Measurements from ENCODE around the gene NRG3.

NRG3 gene

GRCh38 chr10:82251222-82251906 lies 376.4 kb downstream of the NRG3 start:
- DNase-seq (ENCODE audit: low read depth), result no peak
- H3K9me3 ChIP-seq (ENCODE audit: control insufficient read depth, low read length), result no peaks in the 10 kb centered on the region
- H3K36me3 ChIP-seq (ENCODE audit: control insufficient read depth, insufficient read depth, low read length, severe bottlenecking), result no peaks in the 10 kb centered on the region
- peaks cover 5% of the 10 kb centered on the region for H3K4me1 ChIP-seq (ENCODE audit: control insufficient read depth, insufficient read depth, low read length)
- H3K4me3 ChIP-seq (ENCODE audit: low read length), result no peak overlapping the region
- H3K27me3 ChIP-seq (replicated peaks; ENCODE audit: control insufficient read depth, insufficient read depth, low read length), result no peaks in the 10 kb centered on the region
- H3K9ac ChIP-seq (ENCODE audit: low read length), result no peak overlapping the region

GRCh38 chr10:82252081-82252480 lies 377.1 kb downstream of the NRG3 start:
- Histone ChIP-seq H3K9me3 (ENCODE audit: control insufficient read depth, low read length) (no peaks in the 10 kb centered on the region), H3K4me1 (ENCODE audit: control insufficient read depth, insufficient read depth, low read length) (peaks cover 5% of the 10 kb centered on the region), H3K36me3 (ENCODE audit: control insufficient read depth, insufficient read depth, low read length, severe bottlenecking) (no peaks in the 10 kb centered on the region), H3K9ac (ENCODE audit: low read length) (no peak overlapping the region), H3K27me3 (replicated peaks; ENCODE audit: control insufficient read depth, insufficient read depth, low read length) (no peaks in the 10 kb centered on the region), H3K4me3 (ENCODE audit: low read length) (no peak overlapping the region)
- no peak for DNase-seq (ENCODE audit: low read depth)

GRCh38 chr10:82254237-82254636 lies 379.2 kb downstream of the NRG3 start:
- Histone ChIP-seq H3K36me3 (ENCODE audit: control insufficient read depth, insufficient read depth, low read length, severe bottlenecking) (no peaks in the 10 kb centered on the region), H3K9me3 (ENCODE audit: control insufficient read depth, low read length) (no peaks in the 10 kb centered on the region), H3K9ac (ENCODE audit: low read length) (no peak overlapping the region), H3K27me3 (replicated peaks; ENCODE audit: control insufficient read depth, insufficient read depth, low read length) (no peaks in the 10 kb centered on the region), H3K4me1 (ENCODE audit: control insufficient read depth, insufficient read depth, low read length) (peaks cover 5% of the 10 kb centered on the region), H3K4me3 (ENCODE audit: low read length) (no peak overlapping the region)
- DNase-seq (ENCODE audit: low read depth), result no peak

- H3K9me3 ChIP-seq (ENCODE audit: control insufficient read depth, low read length), result no peaks in the 10 kb centered on the region
- no peak for DNase-seq (ENCODE audit: low read depth)
- H3K36me3 ChIP-seq (ENCODE audit: control insufficient read depth, insufficient read depth, low read length, severe bottlenecking), result no peaks in the 10 kb centered on the region
- H3K9ac ChIP-seq (ENCODE audit: low read length), result no peak overlapping the region
- peaks cover 5% of the 10 kb centered on the region for H3K4me1 ChIP-seq (ENCODE audit: control insufficient read depth, insufficient read depth, low read length)
- H3K4me3 ChIP-seq (ENCODE audit: low read length), result no peak overlapping the region
- H3K27me3 ChIP-seq (replicated peaks; ENCODE audit: control insufficient read depth, insufficient read depth, low read length), result no peaks in the 10 kb centered on the region
Measured at GRCh38 chr10:82256275-82256674, 381.3 kb downstream of the NRG3 start.

- H3K4me3 ChIP-seq (ENCODE audit: low read length), result no peak overlapping the region
- peaks cover 3% of the 10 kb centered on the region for H3K4me1 ChIP-seq (ENCODE audit: control insufficient read depth, insufficient read depth, low read length)
- no peaks in the 10 kb centered on the region for H3K27me3 ChIP-seq (replicated peaks; ENCODE audit: control insufficient read depth, insufficient read depth, low read length)
- no peaks in the 10 kb centered on the region for H3K36me3 ChIP-seq (ENCODE audit: control insufficient read depth, insufficient read depth, low read length, severe bottlenecking)
- H3K9ac ChIP-seq (ENCODE audit: low read length), result no peak overlapping the region
- no peaks in the 10 kb centered on the region for H3K9me3 ChIP-seq (ENCODE audit: control insufficient read depth, low read length)
- DNase-seq (ENCODE audit: low read depth), result no peak
Measured at GRCh38 chr10:82266438-82266837, 391.4 kb downstream of the NRG3 start.

- H3K9me3 ChIP-seq (ENCODE audit: control insufficient read depth, low read length), result no peaks in the 10 kb centered on the region
- H3K4me3 ChIP-seq (ENCODE audit: low read length), result no peak overlapping the region
- H3K27me3 ChIP-seq (replicated peaks; ENCODE audit: control insufficient read depth, insufficient read depth, low read length), result no peaks in the 10 kb centered on the region
- H3K4me1 ChIP-seq (ENCODE audit: control insufficient read depth, insufficient read depth, low read length), result peaks cover 3% of the 10 kb centered on the region
- no peak for DNase-seq (ENCODE audit: low read depth)
- H3K36me3 ChIP-seq (ENCODE audit: control insufficient read depth, insufficient read depth, low read length, severe bottlenecking), result no peaks in the 10 kb centered on the region
- no peak overlapping the region for H3K9ac ChIP-seq (ENCODE audit: low read length)
Measured at GRCh38 chr10:82267014-82267413, 392.0 kb downstream of the NRG3 start.

- peaks cover 3% of the 10 kb centered on the region for H3K4me1 ChIP-seq (ENCODE audit: control insufficient read depth, insufficient read depth, low read length)
- no peak overlapping the region for H3K9ac ChIP-seq (ENCODE audit: low read length)
- H3K27me3 ChIP-seq (replicated peaks; ENCODE audit: control insufficient read depth, insufficient read depth, low read length), result no peaks in the 10 kb centered on the region
- H3K4me3 ChIP-seq (ENCODE audit: low read length), result no peak overlapping the region
- DNase-seq (ENCODE audit: low read depth), result no peak
- H3K9me3 ChIP-seq (ENCODE audit: control insufficient read depth, low read length), result no peaks in the 10 kb centered on the region
- no peaks in the 10 kb centered on the region for H3K36me3 ChIP-seq (ENCODE audit: control insufficient read depth, insufficient read depth, low read length, severe bottlenecking)
Measured at GRCh38 chr10:82267465-82267864, 392.5 kb downstream of the NRG3 start.

GRCh38 chr10:82267960-82268359 lies 393.0 kb downstream of the NRG3 start:
- Histone ChIP-seq H3K27me3 (replicated peaks; ENCODE audit: control insufficient read depth, insufficient read depth, low read length) (no peaks in the 10 kb centered on the region), H3K9me3 (ENCODE audit: control insufficient read depth, low read length) (no peaks in the 10 kb centered on the region), H3K4me1 (ENCODE audit: control insufficient read depth, insufficient read depth, low read length) (peaks cover 3% of the 10 kb centered on the region), H3K9ac (ENCODE audit: low read length) (no peak overlapping the region), H3K4me3 (ENCODE audit: low read length) (no peak overlapping the region), H3K36me3 (ENCODE audit: control insufficient read depth, insufficient read depth, low read length, severe bottlenecking) (no peaks in the 10 kb centered on the region)
- no peak for DNase-seq (ENCODE audit: low read depth)

- Histone ChIP-seq H3K9me3 (ENCODE audit: control insufficient read depth, low read length) (no peaks in the 10 kb centered on the region), H3K4me1 (ENCODE audit: control insufficient read depth, insufficient read depth, low read length) (no peaks in the 10 kb centered on the region), H3K9ac (ENCODE audit: low read length) (no peak overlapping the region), H3K27me3 (replicated peaks; ENCODE audit: control insufficient read depth, insufficient read depth, low read length) (no peaks in the 10 kb centered on the region), H3K4me3 (ENCODE audit: low read length) (no peak overlapping the region), H3K36me3 (ENCODE audit: control insufficient read depth, insufficient read depth, low read length, severe bottlenecking) (no peaks in the 10 kb centered on the region)
- DNase-seq (ENCODE audit: low read depth), result no peak
Measured at GRCh38 chr10:82277591-82277990, 402.6 kb downstream of the NRG3 start.

- no peak for DNase-seq (ENCODE audit: low read depth)
- Histone ChIP-seq H3K4me1 (ENCODE audit: control insufficient read depth, insufficient read depth, low read length) (no peaks in the 10 kb centered on the region), H3K36me3 (ENCODE audit: control insufficient read depth, insufficient read depth, low read length, severe bottlenecking) (no peaks in the 10 kb centered on the region), H3K9ac (ENCODE audit: low read length) (no peak overlapping the region), H3K27me3 (replicated peaks; ENCODE audit: control insufficient read depth, insufficient read depth, low read length) (no peaks in the 10 kb centered on the region), H3K9me3 (ENCODE audit: control insufficient read depth, low read length) (no peaks in the 10 kb centered on the region), H3K4me3 (ENCODE audit: low read length) (no peak overlapping the region)
Measured at GRCh38 chr10:82278401-82279182, 403.6 kb downstream of the NRG3 start.

- DNase-seq (ENCODE audit: low read depth), result no peak
- H3K27me3 ChIP-seq (replicated peaks; ENCODE audit: control insufficient read depth, insufficient read depth, low read length), result no peaks in the 10 kb centered on the region
Measured at GRCh38 chr10:82282782-82283456, 407.9 kb downstream of the NRG3 start.

More at GRCh38 chr10:82282782-82283456, 407.9 kb downstream of the NRG3 start:
- Histone ChIP-seq H3K4me1 (ENCODE audit: control insufficient read depth, insufficient read depth, low read length) (no peaks in the 10 kb centered on the region), H3K4me3 (ENCODE audit: low read length) (no peak overlapping the region), H3K9me3 (ENCODE audit: control insufficient read depth, low read length) (peaks cover 3% of the 10 kb centered on the region), H3K36me3 (ENCODE audit: control insufficient read depth, insufficient read depth, low read length, severe bottlenecking) (no peaks in the 10 kb centered on the region), H3K9ac (ENCODE audit: low read length) (no peak overlapping the region)
